ENCODE measurements around the gene C8B. TPM values are rescaled to one million over a fixed set of nuclear protein-coding genes. Genes with fewer than 3 reads are reported as not detected.

C8B gene
- total RNA-seq, 1 donor from 2014 or later = not detected

GRCh38 chr1:56933606-56934005 lies 32.2 kb downstream of the C8B start:
- Mint-ChIP-seq H3K27ac (ENCODE audit: unreplicated experiment) (no peak overlapping the region), H3K4me3 (no peak overlapping the region), H3K36me3 (ENCODE audit: low read depth) (no peaks in the 10 kb centered on the region), H3K27me3 (ENCODE audit: low read depth) (peaks cover 3% of the 10 kb centered on the region), H3K4me1 (peaks cover 10% of the 10 kb centered on the region), H3K9me3 (peaks cover 4% of the 10 kb centered on the region)
- no peak for DNase-seq (ENCODE audit: low read depth, low spot score)
- TF ChIP-seq CTCF (conservative IDR thresholded peaks at IDR 0.05) = no peak

- H3K27ac Mint-ChIP-seq (ENCODE audit: unreplicated experiment) = no peak overlapping the region
- H3K27me3 Mint-ChIP-seq (ENCODE audit: low read depth) = peaks cover 3% of the 10 kb centered on the region
- H3K9me3 Mint-ChIP-seq = peaks cover 4% of the 10 kb centered on the region
- H3K36me3 Mint-ChIP-seq (ENCODE audit: low read depth) = no peaks in the 10 kb centered on the region
- TF ChIP-seq CTCF (conservative IDR thresholded peaks at IDR 0.05) = no peak
- no peak overlapping the region for H3K4me3 Mint-ChIP-seq
- no peak for DNase-seq (ENCODE audit: low read depth, low spot score)
- peaks cover 10% of the 10 kb centered on the region for H3K4me1 Mint-ChIP-seq
These were observed 32.7 kb downstream of the C8B start for GRCh38 chr1:56933161-56933560.

- Mint-ChIP-seq H3K9me3 (peaks cover 4% of the 10 kb centered on the region), H3K36me3 (ENCODE audit: low read depth) (no peaks in the 10 kb centered on the region), H3K4me3 (no peak overlapping the region), H3K27me3 (ENCODE audit: low read depth) (peaks cover 3% of the 10 kb centered on the region), H3K4me1 (peaks cover 10% of the 10 kb centered on the region), H3K27ac (ENCODE audit: unreplicated experiment) (no peak overlapping the region)
- DNase-seq (ENCODE audit: low read depth, low spot score) = no peak
- no peak for TF ChIP-seq CTCF (conservative IDR thresholded peaks at IDR 0.05)
These were observed 34.1 kb downstream of the C8B start for GRCh38 chr1:56931686-56932085.

- Mint-ChIP-seq H3K4me3 (no peak overlapping the region), H3K4me1 (peaks cover 10% of the 10 kb centered on the region)
These were observed 34.6 kb downstream of the C8B start for GRCh38 chr1:56931211-56931610.

GRCh38 chr1:56929492-56929891 lies 36.3 kb downstream of the C8B start:
- Mint-ChIP-seq H3K4me1 (peaks cover 10% of the 10 kb centered on the region), H3K36me3 (ENCODE audit: low read depth) (no peaks in the 10 kb centered on the region), H3K9me3 (peaks cover 4% of the 10 kb centered on the region), H3K4me3 (no peak overlapping the region), H3K27me3 (ENCODE audit: low read depth) (no peaks in the 10 kb centered on the region), H3K27ac (ENCODE audit: unreplicated experiment) (no peak overlapping the region)
- DNase-seq (ENCODE audit: low read depth, low spot score) = no peak
- TF ChIP-seq CTCF (conservative IDR thresholded peaks at IDR 0.05) = no peak

More at GRCh38 chr1:56931211-56931610, 34.6 kb downstream of the C8B start:
- H3K27me3 Mint-ChIP-seq (ENCODE audit: low read depth) = peaks cover 3% of the 10 kb centered on the region
- H3K27ac Mint-ChIP-seq (ENCODE audit: unreplicated experiment) = no peak overlapping the region
- no peaks in the 10 kb centered on the region for H3K36me3 Mint-ChIP-seq (ENCODE audit: low read depth)
- H3K9me3 Mint-ChIP-seq = peaks cover 4% of the 10 kb centered on the region
- no peak for DNase-seq (ENCODE audit: low read depth, low spot score)
- TF ChIP-seq CTCF (conservative IDR thresholded peaks at IDR 0.05) = no peak

- peaks cover 4% of the 10 kb centered on the region for H3K9me3 Mint-ChIP-seq
- H3K4me1 Mint-ChIP-seq = peaks cover 13% of the 10 kb centered on the region
- no peak for DNase-seq (ENCODE audit: low read depth, low spot score)
- no peak overlapping the region for H3K27ac Mint-ChIP-seq (ENCODE audit: unreplicated experiment)
- no peak overlapping the region for H3K4me3 Mint-ChIP-seq
- H3K27me3 Mint-ChIP-seq (ENCODE audit: low read depth) = no peaks in the 10 kb centered on the region
- TF ChIP-seq CTCF (conservative IDR thresholded peaks at IDR 0.05) = no peak
- H3K36me3 Mint-ChIP-seq (ENCODE audit: low read depth) = no peaks in the 10 kb centered on the region
These were observed 37.8 kb downstream of the C8B start for GRCh38 chr1:56927986-56928385.
